Hepatocyte (in vitro differentiated cells): ENCODE results near the gene DISC1. TPM values are rescaled to one million over a fixed set of nuclear protein-coding genes. Genes with fewer than 3 reads are reported as not detected.

Experiments used
- DNase-seq: peaks from one replicate; pipeline ENCODE4 v3.0.0-alpha.2; 2016; ENCODE audit warnings: low spot score
- H2AFZ ChIP-seq: fragments of 200-600 bp; sonication (generic); 2 replicates; pipeline ENCODE4 v1.6.0; 2016; ENCODE audit warnings: antibody characterized with exemption, mild to moderate bottlenecking
- H3K27ac ChIP-seq: fragments of 200-600 bp; sonication (generic); 2 replicates; pipeline ENCODE4 v1.5.1; 2016; ENCODE audit warnings: mild to moderate bottlenecking
- H3K27me3 ChIP-seq: fragments of 200-600 bp; sonication (generic); 2 replicates; pipeline ENCODE4 v1.6.1; 2016
- H3K36me3 ChIP-seq: fragments of 200-600 bp; sonication (generic); replicated peaks from 2 replicates; pipeline ENCODE4 v1.5.1; 2016; ENCODE audit warnings: low read depth; ENCODE audit not compliant: insufficient read depth
- H3K4me1 ChIP-seq: fragments of 200-600 bp; sonication (generic); 2 replicates; pipeline ENCODE4 v1.5.1; 2016; ENCODE audit warnings: mild to moderate bottlenecking, moderate library complexity; ENCODE audit not compliant: insufficient read depth
- H3K4me2 ChIP-seq: fragments of 200-600 bp; sonication (generic); 2 replicates; pipeline ENCODE4 v1.6.0; 2016
- H3K4me3 ChIP-seq: fragments of 200-600 bp; sonication (generic); 2 replicates; pipeline ENCODE4 v1.5.1; 2016; ENCODE audit warnings: mild to moderate bottlenecking
- H3K79me2 ChIP-seq: fragments of 200-600 bp; sonication (generic); 2 replicates; pipeline ENCODE4 v1.6.0; 2017; ENCODE audit warnings: mild to moderate bottlenecking
- H3K9me2 ChIP-seq: fragments of 200-600 bp; sonication (generic); replicated peaks from 2 replicates; pipeline ENCODE4 v1.6.0; 2017; ENCODE audit warnings: mild to moderate bottlenecking; ENCODE audit not compliant: insufficient read depth
- H3K9me3 ChIP-seq: fragments of 200-600 bp; sonication (generic); 2 replicates; pipeline ENCODE4 v1.5.1; 2016; ENCODE audit warnings: low read depth, mild to moderate bottlenecking
- H4K20me1 ChIP-seq: fragments of 200-600 bp; sonication (generic); 2 replicates; pipeline ENCODE4 v1.6.0; 2016; ENCODE audit warnings: mild to moderate bottlenecking; ENCODE audit not compliant: insufficient read depth, poor library complexity, severe bottlenecking
- CTCF ChIP-seq: fragments of 200-600 bp; sonication (generic); IDR thresholded peaks from 2 replicates; pipeline ENCODE4 v1.5.1; 2016; ENCODE audit warnings: antibody characterized with exemption, mild to moderate bottlenecking; ENCODE audit not compliant: poor library complexity
- EZH2 ChIP-seq: fragments of 200-600 bp; sonication (generic); IDR thresholded peaks from 2 replicates; pipeline ENCODE4 v1.6.1; 2016; ENCODE audit warnings: antibody characterized with exemption, mild to moderate bottlenecking, borderline replicate concordance
- EZH2phosphoT487 ChIP-seq: fragments of 200-600 bp; sonication (generic); IDR thresholded peaks from one replicate; pipeline ENCODE4 v1.6.1; 2018; ENCODE audit warnings: antibody characterized with exemption, mild to moderate bottlenecking, low read depth, moderate library complexity; ENCODE audit not compliant: unreplicated experiment, severe bottlenecking
- WGBS: methylation state at CpG from one replicate; pipeline ENCODE4 v1.1.6; 2016; ENCODE audit warnings: low lambda C conversion rate; ENCODE audit errors: missing lambda C conversion rate; 5-methylcytosine and 5-hydroxymethylcytosine counted together
- polyA plus RNA-seq: library from polyadenylated mRNA; unstranded; fragments of >200 nt; fragmentation: Nextera tagmentation; extraction: Ambion mirVana; gene quantifications from 2 replicates; pipeline ENCODE4 v1.2.1, GENCODE V29; 2016
- total RNA-seq: library from RNA; depleted of rRNA; stranded (reverse); fragments of >200 nt; gene quantifications from 2 replicates; pipeline ENCODE4 v1.2.3, GENCODE V29; 2014

DISC1 gene
- total and polyA plus RNA-seq, 2 experiments from 2014 or later = 3.0 to 4.7 TPM

- no peak overlapping the region for H3K4me3 ChIP-seq
Observed at GRCh38 chr1:231927431-231927830, 300.8 kb downstream of the DISC1 start.

GRCh38 chr1:231929311-231929710, 302.7 kb downstream of the DISC1 start:
- H3K4me1 ChIP-seq = peaks cover 13% of the 10 kb centered on the region
- TF ChIP-seq EZH2phosphoT487 (no peak), CTCF (no peak), EZH2 (no peak)
- no peaks in the 10 kb centered on the region for H3K9me3 ChIP-seq
- no peak overlapping the region for H3K4me3 ChIP-seq
- H3K4me2 ChIP-seq = peak overlapping the region; percentile 56
- H3K36me3 ChIP-seq = no peaks in the 10 kb centered on the region
- peak; percentile 29 for DNase-seq
- no peaks in the 10 kb centered on the region for H3K27me3 ChIP-seq
- no peaks in the 10 kb centered on the region for H3K79me2 ChIP-seq
- WGBS = 33% methylated on average over 8 of the region's 8 CpGs
- H4K20me1 ChIP-seq = no peaks in the 10 kb centered on the region
- peak overlapping the region; percentile 27 for H3K27ac ChIP-seq
- H2AFZ ChIP-seq = no peak overlapping the region
- no peaks in the 10 kb centered on the region for H3K9me2 ChIP-seq

More at GRCh38 chr1:231927431-231927830, 300.8 kb downstream of the DISC1 start:
- no peak for DNase-seq
- Histone ChIP-seq H3K9me2 (no peaks in the 10 kb centered on the region), H2AFZ (no peak overlapping the region), H3K79me2 (no peaks in the 10 kb centered on the region), H3K36me3 (no peaks in the 10 kb centered on the region), H3K27me3 (no peaks in the 10 kb centered on the region), H3K27ac (no peak overlapping the region), H4K20me1 (no peaks in the 10 kb centered on the region), H3K4me2 (no peak overlapping the region), H3K9me3 (no peaks in the 10 kb centered on the region), H3K4me1 (peaks cover 9% of the 10 kb centered on the region)
- 99% methylated on average over 7 of the region's 7 CpGs for WGBS
- TF ChIP-seq CTCF (no peak), EZH2 (no peak), EZH2phosphoT487 (no peak)

- DNase-seq = no peak
- TF ChIP-seq EZH2 = no peak
- no peak for TF ChIP-seq EZH2phosphoT487
- no peak for TF ChIP-seq CTCF
- H3K27me3 ChIP-seq = no peaks in the 10 kb centered on the region
- peaks cover 23% of the 10 kb centered on the region for H3K4me1 ChIP-seq
- H4K20me1 ChIP-seq = no peaks in the 10 kb centered on the region
- no peak overlapping the region for H3K27ac ChIP-seq
- H3K9me2 ChIP-seq = no peaks in the 10 kb centered on the region
- no peak overlapping the region for H2AFZ ChIP-seq
- H3K4me3 ChIP-seq = no peak overlapping the region
- H3K79me2 ChIP-seq = no peaks in the 10 kb centered on the region
- WGBS = 76% methylated on average over 7 of the region's 7 CpGs
- H3K4me2 ChIP-seq = no peak overlapping the region
- H3K9me3 ChIP-seq = no peaks in the 10 kb centered on the region
- no peaks in the 10 kb centered on the region for H3K36me3 ChIP-seq
Observed at GRCh38 chr1:231930257-231930947, 303.8 kb downstream of the DISC1 start.
